Measurements from ENCODE around the gene RASGRP3.
A peak's percentile ranks its signal among the peaks of the same experiment; 100 is the strongest.
"Not testable (repeated sequence)": the region's sequence is repeated elsewhere in the genome, so short reads cannot be mapped to it uniquely, and the experiment has no call there.

The RASGRP3 gene

DNA sequence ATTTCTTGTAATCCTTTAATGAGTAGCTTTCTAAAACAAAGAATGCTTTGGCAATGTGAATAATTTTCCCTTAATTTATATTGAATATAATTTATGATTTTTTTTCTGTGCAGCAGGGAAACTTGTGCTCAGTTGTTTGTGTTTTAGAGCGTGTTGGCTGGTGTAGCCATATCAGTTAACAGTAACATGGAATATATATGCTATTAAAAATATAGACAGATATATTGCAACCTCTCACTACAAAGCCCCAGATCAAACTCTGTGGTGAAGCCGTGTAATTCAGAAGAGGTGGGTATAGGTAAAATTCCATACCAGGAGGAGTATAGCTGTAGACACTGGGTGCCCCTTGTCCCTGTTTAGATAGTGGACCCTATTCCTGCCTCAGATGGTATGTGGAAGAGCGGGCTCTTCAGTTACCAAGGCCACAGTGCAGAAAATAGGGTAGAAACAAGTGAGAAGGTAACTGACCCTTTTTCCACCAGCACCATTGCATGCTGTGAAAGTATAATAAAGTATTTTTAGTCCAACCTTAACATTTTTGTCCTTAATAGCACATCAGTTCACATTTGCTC, 18.1 kb upstream of the RASGRP3 start:
- DNase-seq, result no peak

GRCh38 chr2:33459745-33460144, 16.7 kb upstream of the RASGRP3 start:
- no peak for DNase-seq

GRCh38 chr2:33462512-33462911, 13.9 kb upstream of the RASGRP3 start:
- not testable (repeated sequence) for DNase-seq

DNA sequence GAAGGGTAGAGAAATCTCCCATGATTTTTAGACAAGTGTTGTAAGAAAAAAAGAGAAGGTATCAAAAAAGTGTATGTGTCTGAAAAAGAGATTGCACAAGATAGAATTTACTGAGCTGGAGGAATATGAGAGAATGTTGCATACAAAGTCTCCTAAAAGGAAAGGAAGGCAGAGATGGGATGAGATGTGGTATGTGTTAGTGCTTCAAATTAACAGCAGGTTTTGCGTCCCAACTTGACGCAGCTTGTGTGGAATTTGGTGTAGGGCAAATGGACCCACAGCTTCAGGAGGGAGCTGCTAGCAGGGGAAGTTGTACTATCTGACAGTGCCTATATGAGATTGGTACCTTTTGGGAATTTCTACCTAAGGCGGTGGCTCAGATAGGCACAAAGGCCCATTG, 9.0 kb upstream of the RASGRP3 start:
- DNase-seq, result no peak

GRCh38 chr2:33469238-33469637, 7.2 kb upstream of the RASGRP3 start:
- no peak for DNase-seq

DNA sequence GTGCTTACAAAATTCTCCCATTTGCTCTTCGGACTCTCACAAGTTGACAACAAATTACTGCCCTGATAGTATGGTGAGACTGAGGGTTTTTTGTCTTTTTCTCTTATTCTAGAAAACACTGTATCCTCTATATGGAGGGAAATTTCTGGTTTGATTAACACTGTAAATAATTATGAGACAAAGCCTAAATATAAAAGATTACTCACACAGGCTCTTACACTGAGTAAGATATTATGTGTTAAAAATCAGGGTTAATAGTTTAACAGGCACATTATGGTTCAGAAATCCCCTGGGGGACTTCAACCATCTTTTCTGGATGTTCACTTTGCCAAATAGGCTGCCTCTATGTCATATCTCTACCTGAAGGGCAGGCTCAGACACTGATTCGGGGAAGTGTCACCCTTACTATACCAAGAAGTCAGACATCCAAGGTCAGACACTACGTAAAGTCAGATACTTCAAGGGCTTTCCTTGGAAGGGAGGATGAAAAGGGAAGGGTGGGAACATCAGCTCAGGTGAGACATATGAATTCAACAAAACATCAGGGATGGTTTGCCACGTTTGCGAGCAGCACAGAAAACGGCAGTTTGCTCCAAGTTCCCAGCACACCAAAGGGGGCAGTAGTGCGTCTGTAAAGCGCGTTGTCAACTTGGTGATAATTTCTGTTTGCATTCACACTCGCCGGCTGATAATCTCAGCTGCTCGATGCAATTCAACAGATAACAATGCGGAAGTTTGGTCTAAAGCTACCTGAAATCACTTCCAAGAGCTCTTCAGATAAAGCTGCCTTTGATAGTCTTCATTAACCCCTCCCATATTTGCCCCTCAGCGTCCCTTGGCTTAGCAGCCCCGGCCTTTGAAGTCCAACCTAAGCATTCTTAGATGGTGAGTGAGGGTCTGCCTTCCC, 972 bp upstream of the RASGRP3 start:
- peak; percentile 73 for DNase-seq

DNA sequence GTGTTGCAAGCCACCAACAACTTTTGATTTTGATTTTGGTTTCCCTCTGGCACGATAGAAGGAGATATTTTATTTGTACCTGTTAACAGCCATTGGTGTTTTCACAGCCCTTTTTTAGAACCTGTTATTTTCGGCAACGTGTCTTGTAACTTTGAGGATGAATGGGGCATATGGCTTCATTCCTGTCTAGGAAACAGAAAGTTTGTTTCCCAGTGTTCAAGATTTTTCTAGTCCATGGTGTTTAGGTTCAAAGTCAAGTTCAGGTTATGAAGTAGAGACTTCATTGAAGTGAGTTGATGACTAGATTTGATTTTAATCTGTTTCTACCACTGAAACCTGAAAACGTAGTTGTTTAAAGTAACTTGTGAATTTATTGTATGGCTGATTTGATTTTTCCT, 343 bp downstream of the RASGRP3 start:
- DNase-seq, result no peak

DNA sequence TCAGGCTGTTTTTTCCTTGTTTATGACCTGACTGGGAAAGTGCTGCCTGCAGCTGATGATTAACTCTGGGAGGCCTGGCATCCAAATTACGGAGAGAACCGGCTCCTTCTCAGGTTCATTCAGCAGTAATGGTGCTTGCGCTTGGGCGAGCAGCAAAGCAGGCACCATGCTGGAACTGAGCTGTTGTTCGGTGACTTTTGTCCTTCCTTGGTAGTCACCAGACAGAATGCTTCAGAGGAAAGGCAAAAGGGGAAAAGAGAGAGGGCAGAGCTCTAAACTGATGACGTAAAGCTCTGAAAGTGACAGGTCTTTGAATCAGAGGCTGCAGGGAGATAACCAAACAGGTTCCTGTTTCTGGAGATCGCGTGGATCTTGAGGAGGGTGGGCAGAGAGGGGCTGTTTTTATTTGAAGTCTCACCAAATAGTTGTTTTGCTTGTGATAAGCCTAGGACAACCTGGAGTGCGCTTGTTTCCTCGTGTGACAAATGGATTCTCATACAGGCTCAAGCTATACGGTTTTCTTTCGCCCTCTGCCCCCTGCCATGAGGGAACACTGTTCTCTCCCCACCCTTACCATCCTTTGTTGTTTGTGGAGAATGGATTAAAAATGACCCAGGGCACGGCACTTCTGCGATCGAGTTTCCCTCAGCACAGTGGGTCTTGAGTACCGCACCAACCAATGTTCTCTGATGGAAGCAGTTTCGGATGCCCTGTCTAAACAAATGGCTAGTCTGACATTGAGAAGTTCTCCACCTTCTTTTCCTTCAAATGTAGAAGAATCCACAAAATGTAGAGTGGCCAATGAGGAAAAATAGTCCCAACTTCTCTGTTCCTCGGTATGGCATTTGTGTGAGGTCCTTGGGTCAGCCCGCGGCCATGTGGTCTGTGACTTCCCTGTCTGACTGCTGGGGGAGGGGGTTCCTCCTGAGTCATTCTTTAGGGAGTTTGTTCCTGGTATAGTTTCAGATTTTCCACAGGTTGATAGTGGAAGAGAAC, 1.3 kb downstream of the RASGRP3 start:
- no peak for DNase-seq

DNA sequence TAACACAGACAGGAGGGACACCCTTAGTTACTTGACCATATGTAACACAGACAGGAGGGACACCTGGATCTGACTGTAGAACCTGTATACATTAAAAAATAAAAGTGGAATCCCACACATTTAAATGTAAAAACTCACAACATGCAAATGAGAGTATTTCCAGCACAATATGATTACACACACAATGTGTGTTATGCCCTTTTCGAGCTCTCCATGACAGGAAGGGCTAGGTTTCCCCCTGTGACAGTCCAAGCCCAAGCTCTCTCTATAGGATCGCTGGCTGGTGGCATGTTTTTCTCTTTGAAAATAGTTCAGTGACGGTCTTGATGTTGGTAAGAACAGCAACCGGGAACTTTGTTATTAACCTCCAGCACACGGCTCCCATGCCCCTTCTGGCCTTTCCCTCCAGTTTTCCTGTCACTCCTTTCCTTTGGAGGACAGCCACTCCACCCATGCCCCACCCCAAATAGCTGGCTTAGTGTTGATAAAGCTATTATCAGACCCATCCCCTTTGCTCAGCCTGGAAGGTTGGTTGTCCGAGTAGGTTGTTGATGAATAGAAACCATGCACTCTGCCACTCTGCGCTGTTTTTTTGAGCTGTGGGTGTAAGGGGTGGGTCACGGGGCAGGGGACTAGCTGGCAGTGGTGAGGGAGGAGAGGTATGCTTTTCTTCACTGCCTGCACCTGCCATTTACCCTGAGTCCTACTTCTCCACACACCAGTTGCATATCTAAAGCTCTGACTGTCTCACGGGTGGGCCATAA, 2.7 kb downstream of the RASGRP3 start:
- no peak for DNase-seq

DNA sequence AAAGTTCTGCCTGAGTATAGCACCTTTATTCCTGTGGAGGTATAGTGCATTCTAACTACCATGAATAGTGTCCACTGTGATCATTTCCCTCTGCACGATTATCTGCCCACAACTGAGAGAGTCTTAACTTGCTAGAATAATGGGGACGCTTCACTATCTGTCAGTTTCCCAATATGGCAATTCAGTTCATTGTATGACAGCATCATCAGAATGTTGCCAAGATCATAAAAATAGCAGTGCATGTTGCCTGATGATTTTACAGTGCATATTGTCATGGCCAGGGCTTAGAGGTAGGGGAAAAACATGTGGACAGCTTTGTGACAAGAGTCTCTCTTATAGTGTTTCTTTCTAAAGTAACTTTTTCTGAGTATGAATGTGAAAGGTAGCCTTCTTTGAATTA, 6.1 kb downstream of the RASGRP3 start:
- no peak for DNase-seq

DNA sequence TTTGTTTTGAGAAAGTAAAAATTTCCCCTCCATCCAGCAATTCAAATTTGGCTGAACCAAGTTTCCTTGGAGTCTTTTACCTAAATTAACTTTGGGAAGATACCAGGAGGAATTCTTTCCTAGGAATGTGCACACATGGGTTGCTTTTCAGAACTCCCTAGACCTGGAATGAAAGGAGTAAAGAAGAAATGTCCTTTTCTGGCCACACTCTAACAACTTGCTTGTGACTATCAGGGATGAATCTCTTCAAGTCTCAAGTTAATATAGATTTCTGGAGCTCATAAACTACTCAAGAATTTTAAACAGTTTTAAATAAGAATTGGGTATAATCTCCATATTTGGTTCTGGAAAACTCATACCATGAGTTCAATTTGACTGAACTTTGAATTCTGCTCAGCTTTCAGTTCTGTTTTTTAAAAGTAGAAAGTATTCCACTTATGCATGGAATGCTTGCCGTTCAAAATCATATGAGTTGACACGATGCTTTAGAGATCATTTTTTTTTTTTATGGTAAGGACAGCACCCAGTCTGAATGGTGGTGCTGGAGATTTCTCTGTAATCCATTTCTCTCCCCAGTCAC, 7.7 kb downstream of the RASGRP3 start:
- no peak for DNase-seq

- no peak for DNase-seq
Measured at GRCh38 chr2:33485051-33485450, 8.6 kb downstream of the RASGRP3 start.

- DNase-seq, result no peak
Measured at GRCh38 chr2:33486544-33486943, 10.1 kb downstream of the RASGRP3 start.

DNA sequence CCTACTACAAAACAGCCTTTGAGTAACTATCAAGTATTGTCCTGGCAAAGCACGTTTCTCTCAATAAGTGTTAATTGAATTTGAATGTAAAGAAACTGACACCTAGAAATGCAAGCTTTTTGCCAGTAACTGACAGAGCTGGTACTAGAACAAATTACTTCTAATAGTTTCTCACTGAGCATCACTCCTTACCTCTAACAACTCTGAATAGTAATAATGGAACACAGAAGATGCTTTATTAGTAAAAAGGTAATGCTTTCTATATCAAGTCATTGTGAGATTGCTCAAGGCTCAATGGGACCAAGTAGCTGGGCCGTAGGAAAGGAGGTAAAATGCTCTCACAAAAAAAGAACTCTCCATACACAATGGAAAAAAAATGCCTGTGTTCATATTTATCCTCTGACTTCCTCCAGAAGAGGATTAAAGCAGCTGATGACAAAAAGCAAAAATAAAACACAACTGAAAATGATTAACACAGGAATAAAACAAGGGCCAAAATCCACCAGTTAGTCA, 11.8 kb downstream of the RASGRP3 start:
- no peak for DNase-seq

DNA sequence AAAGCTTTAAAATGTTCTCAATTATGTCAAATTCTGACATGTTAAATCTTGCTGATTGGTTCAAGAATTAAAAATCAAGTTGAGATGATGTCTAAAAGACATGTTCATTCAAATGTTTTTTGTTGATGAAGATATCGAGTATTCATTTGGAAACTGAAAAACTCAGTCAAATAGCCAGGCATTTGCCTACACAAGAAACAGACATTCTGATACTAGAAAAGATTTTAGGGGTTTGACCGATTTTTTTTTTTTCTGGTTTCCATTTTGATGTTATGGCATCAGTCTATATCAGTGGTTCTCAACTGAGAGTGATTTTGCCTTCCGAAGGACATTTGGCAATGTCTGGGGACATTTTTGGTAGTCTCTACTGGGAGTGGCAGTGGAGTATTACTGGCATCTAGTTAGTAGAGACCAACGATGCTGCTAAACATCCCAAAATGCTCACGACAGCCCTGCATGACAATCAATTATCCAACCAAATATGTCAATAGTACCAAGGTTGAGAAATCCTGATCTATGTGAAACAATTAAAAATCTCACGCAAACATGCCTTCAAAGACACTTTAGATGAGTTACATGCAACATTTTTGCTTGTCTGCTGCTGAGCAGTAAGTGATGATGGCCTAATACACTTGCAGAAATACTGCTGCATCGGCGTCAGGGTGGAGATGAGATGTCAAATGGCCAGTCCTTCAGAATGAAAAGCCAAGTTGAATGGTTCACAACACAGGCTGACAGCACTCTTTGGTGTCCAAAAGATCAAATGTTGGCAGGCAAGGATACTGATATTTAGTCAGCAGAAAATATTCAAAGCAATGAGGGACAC, 12.5 kb downstream of the RASGRP3 start:
- no peak for DNase-seq

DNA sequence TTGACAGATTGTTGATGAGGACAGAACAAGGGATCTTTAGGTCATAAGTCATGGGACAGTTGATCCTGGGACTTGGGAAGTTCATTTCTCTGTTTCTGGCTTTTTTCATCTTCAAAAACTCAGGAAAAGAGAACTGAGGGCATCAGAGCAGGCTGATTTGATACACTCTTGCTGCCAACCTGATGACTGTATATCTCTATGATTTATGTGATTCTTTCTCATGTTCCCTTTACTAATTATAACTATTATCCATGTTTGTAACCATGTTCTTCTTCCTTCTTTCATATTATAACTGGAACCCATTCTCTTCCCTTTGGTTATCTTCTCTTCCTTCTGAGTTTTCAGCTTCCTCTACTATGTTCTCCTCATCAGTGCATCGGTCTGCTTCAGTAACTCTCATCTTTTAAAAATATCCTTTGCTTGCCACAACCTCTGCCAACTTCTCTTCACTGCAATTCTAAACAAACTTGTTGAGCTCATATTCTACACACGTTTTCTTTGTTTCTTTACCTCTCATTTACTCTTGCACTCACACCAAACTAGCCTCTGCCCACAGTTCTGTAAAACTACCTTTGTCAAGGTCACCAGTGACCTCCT, 13.5 kb downstream of the RASGRP3 start:
- DNase-seq, result no peak

- no peak for DNase-seq
Measured at GRCh38 chr2:33491441-33492084, 15.1 kb downstream of the RASGRP3 start.

DNA sequence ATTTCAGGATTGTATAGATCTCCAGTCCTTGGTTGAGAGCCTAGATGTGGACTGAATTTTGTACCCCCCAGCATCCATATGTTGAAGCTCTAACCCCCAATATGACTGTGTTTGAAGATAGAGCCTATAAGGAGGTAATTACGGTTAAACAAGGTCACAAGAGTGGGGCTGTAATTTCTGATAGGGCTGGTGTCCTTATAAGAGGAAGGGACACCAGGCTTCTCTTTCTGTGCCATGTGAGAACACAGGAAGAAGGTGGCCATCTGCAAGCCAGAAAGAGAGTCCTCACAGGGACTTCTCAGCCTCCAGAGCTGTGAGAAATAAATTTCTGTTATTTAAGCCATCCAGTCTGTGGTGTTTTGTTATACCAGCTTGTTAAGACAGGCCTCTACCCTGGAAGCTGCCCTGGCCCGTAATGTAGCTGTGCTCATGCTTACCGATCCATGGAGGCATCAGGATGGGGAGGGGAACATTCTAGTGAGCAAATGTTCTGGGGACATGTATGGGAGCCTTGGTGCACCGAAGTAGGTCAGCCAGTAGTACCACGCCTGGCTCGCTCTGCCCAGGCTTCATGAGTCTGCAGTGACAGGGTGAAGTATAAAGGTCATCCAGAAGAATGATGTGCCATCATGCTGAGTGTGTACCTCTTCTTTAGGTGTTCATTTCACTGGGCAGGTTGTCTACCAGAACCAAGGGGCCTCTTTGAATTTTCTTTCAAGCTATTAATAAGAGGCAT, 16.1 kb downstream of the RASGRP3 start:
- no peak for DNase-seq

DNA sequence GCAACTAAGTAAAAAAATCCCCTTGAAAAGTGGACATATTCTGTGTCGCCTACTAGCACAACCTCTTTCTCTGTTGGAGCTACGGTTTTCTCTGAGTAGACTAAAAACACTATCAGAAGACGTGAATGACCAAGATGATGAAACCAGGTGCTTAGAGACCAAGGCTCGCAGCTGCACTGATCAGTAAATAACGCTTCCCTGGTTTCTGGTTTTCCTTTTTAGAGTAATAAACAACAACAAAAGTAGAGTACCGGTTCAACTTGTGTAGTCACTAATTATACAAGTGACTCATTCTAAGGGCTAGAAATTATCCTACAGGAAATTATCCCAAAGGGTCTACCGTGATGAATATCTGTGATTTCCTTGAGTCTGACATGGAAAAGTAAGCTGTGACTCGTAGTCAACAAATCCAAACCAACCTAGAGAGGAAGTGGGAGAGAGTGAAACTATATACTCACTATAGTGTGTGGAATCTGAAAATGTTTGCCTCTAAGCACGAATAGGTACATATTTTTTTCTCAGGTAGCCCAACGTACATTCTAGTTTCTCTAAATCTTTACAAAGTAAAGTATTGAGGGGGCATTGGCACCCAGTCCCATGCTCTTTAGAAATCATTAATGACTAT, 17.8 kb downstream of the RASGRP3 start:
- DNase-seq, result no peak

All from NCI-H2171 (cell line).